ENCODE measurements around the gene IGSF9B. TPM values are rescaled to one million over a fixed set of nuclear protein-coding genes. Genes with fewer than 3 reads are reported as not detected.

IGSF9B gene
- total RNA-seq, 1 donor from 2014 or later = 134 TPM

DNA sequence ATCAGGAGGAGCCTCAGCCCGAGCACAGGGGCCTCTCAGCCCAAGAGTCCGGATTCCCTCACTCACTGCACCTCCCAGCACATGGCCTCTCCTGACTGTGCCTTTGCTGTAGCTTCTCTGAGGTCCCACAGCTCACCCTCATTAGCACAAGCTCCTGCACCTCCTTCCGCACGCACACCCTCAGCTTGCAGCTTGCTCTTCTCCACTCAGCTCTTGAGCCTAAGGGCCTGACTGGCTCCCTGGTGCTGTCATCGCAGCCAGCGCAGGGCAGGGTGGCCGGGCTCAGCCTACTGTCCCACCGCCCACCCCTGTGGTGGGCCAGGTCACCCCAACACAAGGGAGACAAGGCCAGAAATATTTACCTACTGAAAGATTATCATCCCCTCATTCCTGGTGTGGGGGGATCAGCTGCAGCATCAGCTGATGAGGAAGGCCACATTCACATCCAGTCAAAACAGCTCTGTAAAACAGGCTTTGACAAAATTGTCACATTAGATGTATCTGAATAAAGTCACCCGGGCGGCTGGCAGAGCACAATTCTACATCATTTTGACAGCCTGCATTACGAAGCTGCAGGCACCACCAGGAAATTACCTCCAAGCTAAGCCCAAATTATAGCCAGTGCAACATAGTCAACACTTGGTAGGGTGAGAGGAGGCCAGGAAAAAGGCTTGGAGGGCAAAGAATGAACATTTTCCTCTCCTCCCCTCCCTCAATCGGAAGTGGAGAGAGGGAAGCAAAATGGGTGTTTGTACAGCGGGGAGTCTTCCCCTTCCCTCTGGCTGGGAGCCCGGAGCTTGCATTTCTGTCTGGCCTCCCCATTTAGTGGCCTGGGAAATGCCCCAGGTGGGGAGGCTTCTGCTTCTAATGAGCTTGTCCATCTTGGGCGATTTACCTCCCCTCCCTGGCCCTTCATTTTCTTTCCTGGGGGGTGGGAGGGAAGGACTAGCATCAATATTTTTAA is 29.5 kb upstream of the IGSF9B start:
- intact Hi-C loops (cut with micrococcal nuclease) = no loop called here

DNA sequence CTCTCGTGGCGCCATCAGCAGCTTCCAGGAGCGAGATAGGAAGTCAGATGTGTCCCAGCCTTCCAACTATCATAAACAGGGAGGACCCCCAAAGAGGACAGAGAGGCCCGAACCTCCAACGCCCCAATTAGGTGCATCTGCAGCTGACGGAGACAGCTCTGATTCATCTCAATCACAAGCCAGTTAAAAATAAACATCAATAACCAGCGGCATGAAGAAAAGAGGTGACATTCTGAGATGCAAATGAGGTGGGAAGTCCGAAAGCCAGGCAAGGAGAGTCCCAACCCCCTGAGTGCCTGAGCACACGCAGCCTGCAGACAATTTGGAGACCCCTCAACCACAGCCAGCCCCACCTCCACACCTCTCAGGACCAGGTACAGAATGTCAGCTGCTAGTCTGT is 28.1 kb upstream of the IGSF9B start:
- intact Hi-C loops (cut with micrococcal nuclease) = no loop called here

DNA sequence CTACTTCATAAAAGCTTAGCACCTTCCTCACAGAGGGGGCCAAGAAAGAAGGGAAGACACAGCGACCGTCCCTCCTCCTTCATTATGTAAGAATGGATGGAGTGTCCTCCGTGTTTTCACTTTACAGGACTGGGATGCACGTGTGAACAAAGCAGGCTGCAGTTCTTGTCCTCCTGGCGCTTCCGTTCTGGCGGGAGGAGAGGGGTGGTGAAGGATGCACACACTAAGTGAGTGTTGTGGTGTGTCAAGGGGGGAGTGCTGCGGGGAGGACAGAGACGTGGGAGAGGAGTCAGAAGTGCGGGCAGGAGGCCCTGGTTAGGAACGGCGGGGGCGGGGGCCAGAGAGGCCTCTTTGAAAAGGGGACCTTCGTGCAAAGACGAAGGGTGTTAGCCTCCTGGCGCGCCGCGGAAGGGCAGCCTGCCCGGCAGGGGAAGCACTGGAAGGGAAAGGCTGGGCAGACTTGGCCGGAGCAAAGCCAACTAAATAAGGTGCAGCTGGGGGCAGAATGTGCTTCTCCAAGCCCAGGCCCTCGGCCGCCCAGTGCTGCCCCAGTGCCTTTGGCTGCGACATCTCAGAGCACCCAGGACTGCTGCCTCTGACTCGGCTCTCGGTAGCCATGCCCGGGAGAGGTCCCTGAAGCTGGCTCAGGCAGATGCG is 27.0 kb upstream of the IGSF9B start:
- intact Hi-C loops (cut with micrococcal nuclease) = no loop called here

DNA sequence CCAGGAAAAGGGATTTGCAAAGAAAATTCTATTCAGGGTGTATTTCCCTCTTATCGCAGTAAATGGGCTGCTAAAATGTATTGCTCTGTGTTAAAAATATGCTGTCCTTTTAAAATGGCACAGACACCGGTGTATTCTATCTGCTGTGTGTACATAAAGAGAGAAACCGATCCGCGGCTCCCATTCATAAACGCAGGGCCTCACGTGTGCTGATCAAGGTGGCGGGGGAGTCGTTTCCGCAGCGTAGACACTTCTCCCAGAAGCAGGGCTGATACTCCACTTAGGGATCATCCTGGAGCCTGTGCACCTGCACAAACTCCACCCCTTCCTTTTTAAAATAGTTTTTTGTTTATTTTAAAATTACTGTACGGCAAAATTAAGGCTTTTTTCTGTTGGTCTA is 26.1 kb upstream of the IGSF9B start:
- intact Hi-C loops (cut with micrococcal nuclease) = no loop called here

DNA sequence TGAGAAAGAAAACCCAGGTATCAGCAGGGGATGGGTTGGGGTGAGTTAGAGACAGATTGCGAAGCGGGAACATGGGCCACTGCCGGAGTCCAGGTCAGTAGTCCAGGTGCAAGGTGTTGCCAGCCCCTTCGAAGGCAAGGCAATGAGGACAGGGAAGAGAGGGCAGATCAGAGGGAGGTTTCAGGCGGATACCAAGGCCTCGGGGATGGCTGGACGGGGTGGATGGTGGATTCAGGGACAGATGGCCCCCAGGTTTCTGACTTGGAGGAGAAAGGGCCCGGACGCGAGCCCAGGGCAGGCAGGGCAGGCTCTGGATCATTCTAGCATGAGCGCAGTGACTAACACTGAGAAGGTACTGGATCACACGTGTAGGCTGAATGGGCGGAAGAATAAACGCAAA is 25.4 kb upstream of the IGSF9B start:
- intact Hi-C loops (cut with micrococcal nuclease) = no loop called here

DNA sequence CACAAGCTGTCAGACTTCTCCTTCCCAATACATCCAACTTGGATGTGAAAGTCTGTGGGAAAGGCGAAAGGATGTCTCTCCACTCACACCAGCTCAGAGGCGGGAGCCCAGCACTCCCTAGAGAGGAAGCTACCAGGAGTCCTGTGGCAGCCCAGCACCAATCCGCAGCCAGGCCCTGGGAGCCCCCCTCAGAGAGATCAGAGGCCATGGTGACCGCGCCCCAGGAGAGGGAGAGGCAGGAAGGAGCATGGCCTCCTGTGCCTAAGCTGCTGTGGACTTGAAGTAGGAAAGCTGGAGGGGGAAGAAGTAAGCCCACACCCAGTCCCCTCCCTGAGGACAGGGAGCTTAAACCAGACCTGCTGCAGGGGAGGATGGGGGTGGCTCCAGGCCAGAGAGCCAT is 24.4 kb upstream of the IGSF9B start:
- intact Hi-C loops (cut with micrococcal nuclease) = no loop called here

DNA sequence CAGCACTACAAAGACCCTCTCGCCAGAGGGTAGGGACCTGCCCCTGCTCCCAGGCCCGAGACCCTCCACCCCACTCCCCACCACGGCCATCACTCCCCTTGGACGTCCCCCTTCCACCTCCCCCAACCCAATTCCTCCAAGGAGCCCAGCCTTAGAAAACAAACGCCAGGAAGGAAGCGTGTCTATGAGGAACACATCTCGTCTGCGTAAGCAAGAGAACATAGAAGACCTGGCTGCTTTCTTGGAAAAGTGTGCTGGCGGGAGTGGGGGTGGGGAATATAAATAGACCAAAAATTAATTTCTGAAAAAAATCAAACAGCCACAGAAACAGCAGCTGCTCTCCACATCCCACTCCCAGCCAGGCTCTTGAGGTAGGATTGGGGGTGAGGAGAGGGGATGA is 23.9 kb upstream of the IGSF9B start:
- intact Hi-C loops (cut with micrococcal nuclease) = no loop called here

DNA sequence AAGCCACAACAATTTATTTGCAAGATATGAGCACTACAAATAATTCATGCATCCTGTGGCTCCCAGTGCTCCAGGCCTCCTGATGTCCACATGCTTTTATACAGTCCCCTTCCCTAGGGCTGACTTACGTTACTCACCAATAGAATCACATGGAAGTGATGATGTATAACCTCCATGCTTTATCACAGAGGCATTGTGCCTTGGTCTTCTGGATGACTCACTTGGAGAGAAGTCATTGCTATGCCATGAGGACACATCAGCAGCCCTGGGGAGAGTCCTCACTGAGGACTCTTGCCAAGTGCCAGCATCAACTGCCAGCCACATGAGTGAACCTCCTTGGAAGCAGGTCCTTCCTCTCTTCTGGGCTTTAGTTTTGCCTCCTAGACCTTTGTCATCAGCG is 22.0 kb upstream of the IGSF9B start:
- intact Hi-C loops (cut with micrococcal nuclease) = no loop called here

DNA sequence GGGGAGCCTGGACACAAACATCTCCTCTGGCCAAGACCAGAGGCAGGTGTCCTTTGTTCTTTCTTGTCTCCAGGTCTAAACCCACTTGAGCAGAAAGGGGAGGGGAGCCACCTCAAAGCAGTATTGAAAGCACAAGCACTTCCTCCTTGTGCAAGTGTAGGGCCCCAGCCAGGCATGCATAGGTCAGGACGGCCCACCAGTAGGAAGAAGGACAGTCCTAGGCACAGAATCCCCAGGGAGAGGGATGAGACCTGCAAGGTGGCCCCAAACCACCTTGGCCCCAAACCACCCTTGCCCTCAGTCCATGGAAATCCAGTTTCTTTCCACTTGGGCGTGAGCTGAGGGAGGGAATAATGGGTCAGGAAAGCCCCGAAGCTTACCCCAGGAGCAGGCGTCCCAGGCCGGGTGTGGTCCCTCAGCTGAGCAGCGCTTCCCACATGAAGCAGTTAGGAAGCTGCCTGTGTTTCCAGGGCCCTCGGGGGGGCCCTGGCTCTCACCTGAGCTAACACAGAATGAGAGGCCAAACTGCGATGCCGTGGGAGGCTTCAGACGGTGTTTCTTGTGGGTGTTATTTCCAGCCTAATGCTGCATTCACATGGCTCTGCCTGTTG is 20.4 kb upstream of the IGSF9B start:
- intact Hi-C loops (cut with micrococcal nuclease) = no loop called here

DNA sequence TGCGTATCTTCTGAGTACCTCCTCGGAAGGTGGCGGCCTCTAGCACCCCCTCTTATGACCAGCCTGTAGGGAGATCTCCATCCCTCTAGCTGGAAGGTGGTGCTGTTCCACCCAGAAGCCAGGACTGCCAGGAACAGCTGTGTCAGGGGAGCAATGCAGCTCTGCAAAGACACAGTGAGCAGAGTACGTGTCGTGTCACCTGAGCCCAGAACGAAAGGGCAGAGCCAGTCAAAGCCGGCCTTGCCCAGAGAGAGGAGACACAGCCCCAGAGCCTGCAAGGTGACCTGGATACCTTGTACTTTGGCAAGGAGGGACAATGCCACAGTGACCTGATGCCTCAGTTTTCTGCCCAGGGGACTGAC is 18.7 kb upstream of the IGSF9B start:
- intact Hi-C loops (cut with micrococcal nuclease) = no loop called here

DNA sequence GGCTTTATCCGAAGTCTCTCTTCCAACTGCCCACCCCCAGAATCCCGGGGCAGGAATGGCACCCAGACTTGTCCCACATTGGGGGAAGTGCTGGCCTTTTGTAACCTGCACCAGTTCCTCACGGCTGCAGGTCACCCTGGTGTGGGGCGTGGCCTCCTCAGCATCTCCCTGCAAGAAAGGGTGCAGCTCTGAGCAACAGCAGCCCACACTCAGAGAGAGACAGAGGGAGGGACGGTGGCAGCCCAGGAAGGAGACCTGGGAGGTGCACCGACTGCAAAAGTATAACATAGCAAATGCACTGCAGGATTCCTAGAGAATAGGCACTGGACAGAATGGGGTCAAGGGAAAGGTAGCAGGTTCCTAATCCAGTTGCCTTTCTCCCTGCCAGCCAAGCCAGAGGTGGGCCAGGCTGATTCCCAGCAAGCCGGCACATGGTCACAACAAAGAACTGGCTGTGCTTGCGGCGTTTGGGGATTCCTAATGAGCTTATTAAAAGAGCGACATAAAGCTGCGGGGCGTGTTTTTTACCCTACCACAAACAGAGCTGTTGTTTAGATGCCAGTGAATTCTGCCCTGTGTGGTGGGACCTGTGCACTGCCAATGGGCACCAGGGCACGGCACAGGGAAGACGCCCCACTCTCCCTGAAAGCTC is 18.2 kb upstream of the IGSF9B start:
- intact Hi-C loops (cut with micrococcal nuclease) = no loop called here

DNA sequence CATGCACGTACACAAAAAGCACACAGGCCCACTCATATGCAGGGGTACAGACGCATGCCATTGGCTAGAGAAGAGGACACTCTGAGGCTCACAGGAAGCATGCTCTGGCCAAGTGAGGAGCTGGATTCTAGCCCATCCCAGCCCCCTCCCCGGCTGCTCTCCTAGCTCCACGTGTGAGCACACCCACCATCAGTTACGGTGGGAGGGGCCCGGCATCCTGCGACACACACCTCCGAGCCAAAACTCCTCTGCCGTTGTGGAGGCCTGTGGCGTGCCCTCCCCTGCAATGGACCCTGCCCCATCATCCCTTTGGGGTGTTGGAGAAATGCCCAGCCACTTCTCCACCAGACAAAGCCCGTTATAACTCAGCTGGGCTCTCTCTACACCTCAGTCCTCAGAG is 15.1 kb upstream of the IGSF9B start:
- intact Hi-C loops (cut with micrococcal nuclease) = no loop called here

DNA sequence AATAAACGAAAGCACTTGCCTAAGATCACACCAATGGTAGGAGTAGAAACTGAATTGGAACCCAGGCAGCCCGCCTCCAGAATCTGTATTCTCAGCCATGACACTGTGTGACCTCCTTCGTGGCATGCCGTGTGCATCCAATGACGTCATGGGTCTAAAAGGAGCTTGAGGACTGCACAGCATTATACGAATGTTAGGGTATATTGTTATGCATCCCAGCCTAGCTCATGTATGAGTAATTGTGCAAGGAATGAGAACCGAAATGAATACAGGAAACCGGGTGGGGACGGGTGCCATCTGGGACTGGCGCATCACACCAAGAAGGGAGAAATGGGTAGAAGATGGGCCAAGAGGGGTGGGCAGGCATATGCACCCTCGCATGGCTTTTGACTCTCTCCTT is 12.3 kb upstream of the IGSF9B start:
- intact Hi-C loops (cut with micrococcal nuclease) = no loop called here

DNA sequence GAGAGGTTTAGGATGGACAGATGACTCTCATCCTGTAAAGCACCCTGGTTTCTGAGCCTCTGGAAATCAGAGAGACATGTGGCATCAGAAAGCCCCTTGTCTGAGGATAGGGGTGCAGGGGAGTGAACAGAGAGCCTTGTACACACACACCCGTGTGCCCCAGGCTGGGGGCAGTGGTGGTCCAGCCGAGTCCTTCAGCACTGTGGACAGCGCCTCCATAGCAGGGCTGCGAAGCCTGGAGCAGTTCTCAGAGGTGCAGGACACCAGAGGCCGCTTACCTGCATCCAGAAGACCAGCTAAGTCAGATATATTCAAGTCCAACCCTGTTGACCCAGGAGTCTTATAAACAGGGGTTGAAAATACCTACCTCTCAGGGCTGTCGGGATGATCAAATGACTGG is 11.5 kb upstream of the IGSF9B start:
- intact Hi-C loops (cut with micrococcal nuclease) = no loop called here

DNA sequence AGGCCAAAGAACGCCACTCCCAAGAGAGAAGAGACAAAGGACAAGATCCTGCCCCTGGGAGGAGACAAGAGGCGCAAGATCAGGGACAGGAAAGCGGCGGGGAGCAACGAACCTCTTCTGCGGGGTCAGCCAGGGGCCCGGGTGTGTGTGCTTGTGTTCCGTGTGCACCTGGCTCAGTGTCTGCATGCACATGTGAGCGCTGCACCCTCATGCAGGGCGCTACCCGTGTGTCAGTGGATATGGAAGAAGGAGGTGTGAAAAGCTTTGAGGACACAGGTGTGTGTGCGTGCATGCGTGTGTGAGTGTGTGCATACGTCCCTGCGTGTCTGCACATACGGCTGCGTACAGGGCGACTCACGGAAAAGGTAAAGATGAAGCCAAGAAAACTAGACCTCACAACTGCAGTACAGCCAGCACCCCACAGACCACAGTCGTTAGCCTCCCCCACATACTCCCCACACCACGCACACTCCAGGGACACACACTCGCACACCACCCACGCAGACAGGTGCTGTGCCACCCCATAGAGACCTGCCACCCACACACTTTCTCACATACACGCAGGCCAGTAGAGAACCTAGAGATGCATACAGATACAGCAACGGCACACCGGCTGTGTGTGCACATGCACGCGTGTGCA is 11.0 kb upstream of the IGSF9B start:
- intact Hi-C loops (cut with micrococcal nuclease) = loop anchor here (1.0 kb wide), 1 partner anchor 22 kb away; no protein-coding TSS in a partner anchor

DNA sequence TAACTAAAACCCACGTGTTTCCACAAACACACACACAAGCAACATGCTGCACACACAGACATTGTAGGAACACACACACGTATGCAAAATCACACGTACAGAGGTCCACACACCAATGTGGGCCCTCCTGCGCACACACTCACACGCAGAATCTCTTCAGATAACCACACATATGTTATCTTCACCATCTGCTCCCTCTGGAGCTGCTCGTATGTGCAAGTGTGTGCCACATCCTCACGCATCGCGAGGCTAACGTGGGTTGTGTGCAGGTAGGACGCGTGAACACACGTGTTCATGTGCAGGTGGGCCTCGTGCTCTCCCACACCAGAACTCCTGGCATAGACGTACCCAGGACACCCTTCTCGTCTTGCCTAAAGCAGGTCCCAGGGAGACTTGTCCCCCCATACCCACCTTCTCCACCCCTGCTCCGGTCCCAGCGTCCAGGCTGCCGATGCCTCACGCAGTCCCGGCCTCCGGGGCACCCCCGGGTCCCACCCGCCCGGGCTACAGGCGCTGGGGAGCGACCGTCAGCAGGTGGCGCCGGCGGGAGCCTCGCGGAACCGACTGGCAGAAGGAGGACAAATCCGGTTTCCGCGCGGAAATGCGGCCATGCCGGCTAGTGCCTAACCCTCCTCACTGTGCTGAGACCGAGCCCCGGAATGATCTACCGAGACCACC is 10.3 kb upstream of the IGSF9B start:
- intact Hi-C loops (cut with micrococcal nuclease) = loop anchor here (1.0 kb wide), 1 partner anchor 22 kb away; no protein-coding TSS in a partner anchor

DNA sequence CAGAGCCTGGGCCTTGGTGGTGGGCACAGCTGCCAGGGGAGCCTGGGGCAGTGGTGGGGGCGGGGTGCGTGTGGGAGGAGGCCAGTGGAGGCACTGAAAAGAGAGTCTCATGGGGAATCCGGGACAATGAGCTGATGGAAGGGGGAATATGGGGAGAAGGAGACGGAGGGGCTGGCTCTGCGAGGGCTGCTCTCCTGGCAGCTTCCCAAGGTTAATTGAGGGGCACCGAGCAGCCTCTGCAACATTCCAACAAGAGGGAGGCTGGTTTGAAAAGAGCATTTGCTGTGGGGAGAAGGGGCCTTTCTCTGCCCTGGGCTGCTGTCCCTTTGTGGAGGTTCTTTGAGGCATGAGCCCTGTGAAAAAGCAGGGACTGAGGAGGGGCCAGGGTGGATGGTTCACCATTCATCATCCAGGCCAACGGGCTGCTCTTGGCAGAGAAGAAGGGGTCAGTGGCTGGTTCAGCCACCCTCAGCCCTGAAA is 9.4 kb upstream of the IGSF9B start:
- intact Hi-C loops (cut with micrococcal nuclease) = no loop called here

DNA sequence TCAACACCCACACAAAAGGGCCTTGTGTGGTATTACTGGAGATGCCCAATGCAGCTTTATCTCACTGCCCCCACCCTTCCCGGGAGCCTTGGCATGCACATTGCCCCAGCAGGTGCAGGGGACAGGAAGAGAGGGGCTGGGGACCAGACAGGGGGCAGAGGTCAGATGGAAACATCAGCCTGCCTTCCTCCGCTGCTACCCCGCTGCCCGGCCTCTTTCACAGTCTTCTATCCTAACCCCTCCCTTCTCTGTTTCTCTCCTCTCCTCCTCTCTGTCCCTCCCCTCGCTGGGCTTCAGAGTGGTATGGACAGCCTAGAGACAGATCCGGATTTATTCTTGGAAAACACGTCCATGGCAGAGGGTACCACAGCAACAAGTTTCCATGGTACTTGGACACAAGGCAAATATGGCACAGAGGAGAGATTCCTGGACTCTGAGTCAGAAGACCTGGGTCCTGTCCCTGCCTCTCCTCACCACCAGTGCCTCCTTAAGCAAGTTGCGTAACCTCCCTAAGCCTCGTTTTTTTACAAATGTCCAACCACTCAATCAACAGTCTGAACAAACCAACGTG is 8.3 kb upstream of the IGSF9B start:
- intact Hi-C loops (cut with micrococcal nuclease) = no loop called here

DNA sequence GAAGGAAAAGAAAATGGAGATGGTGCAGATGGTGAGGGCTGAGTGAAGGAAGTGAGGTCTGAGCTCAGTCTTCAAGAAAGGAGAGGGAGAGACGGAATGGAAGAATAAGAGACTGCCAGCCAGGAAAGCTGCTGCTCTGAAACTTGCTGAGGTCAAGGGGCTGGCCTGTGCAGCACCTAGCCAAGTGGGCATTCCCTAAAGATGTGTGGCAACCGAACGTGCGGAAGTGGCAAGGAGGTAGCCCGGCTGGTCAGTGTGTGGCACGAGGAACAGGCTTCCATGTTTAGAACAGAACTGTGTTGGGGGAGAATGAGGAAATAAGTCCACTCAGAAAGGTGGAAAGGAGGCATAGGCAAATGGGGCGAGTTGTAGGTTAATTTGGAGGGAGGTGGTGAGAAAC is 7.6 kb upstream of the IGSF9B start:
- intact Hi-C loops (cut with micrococcal nuclease) = no loop called here

DNA sequence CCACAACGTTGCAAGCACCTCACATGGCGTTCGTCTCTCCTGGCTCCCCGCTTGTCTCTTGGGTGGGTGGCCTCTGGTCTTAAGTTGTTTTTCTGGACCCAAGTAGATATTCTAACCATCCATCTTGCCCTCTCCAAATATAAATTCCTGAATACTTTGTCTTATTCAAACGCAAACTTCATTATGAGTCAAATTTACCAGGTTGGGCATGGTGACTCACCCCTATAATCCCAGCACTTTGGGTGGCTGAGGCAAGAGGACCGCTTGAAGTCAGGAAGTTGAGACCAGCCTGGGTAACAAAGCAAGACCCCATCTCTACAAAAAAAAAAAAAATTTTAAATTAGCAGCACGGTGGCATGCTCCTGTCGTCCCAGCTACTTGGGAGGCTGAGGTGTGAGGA is 5.1 kb upstream of the IGSF9B start:
- intact Hi-C loops (cut with micrococcal nuclease) = no loop called here

Data from T-helper 2 cell treated with Interferon-gamma antibody and Interleukin-4, amounts not matched to agents 100 ng/mL and 5 ng/mL, for 36 hours (primary cell).